Measurements from ENCODE around the gene ADARB2. TPM values are rescaled to one million over a fixed set of nuclear protein-coding genes. Genes with fewer than 3 reads are reported as not detected.

Gene ADARB2
- polyA plus RNA-seq, 1 of the 3 experiments (the other 2 are of a cell fraction), result not detected

- peaks cover 0 to 6% of the 10 kb centered on the region in 2 experiments; a peak in 1 of 4 replicates for H3K4me1 ChIP-seq (ENCODE audit: control insufficient read depth in 1 of 2, insufficient read depth in 2 of 2, low read depth in 1 of 2, low read length in 1 of 2)
- ChIA-PET CTCF (no interaction called here), POLR2A (no interaction called here)
- H3K9ac ChIP-seq, result no peak overlapping the region
- no peaks in the 10 kb centered on the region for H3K27me3 ChIP-seq (ENCODE audit: insufficient read depth)
- no peak overlapping the region for H3K4me2 ChIP-seq
- H3K9me2 ChIP-seq, result no peaks in the 10 kb centered on the region
- WGBS (ENCODE audit: low lambda C conversion rate), result 33% methylated on average over 7 of the region's 14 CpGs
- no peak overlapping the region for H2AFZ ChIP-seq (ENCODE audit: low read depth)
- TF ChIP-seq ELF1 (IDR thresholded peaks at IDR 0.05) (no peak), MAX (IDR thresholded peaks at IDR 0.05; ENCODE audit: low read depth) (no peak), GATA2 (CRISPR knock-in tag; IDR thresholded peaks at IDR 0.05) (no peak), MXI1 (IDR thresholded peaks at IDR 0.05; ENCODE audit: low read depth, low read length) (no peak), POLR2AphosphoS5 (IDR thresholded peaks at IDR 0.05; ENCODE audit: low read depth, low read length) (no peak), USF1 (IDR thresholded peaks at IDR 0.05; ENCODE audit: borderline replicate concordance, low read depth) (no peak), RCOR1 (IDR thresholded peaks at IDR 0.05; ENCODE audit: low read length) (no peak), GABPA (IDR thresholded peaks at IDR 0.05; ENCODE audit: low read depth) (no peak), SMC3 (IDR thresholded peaks at IDR 0.05; ENCODE audit: low read depth, low read length) (no peak), TAF1 (IDR thresholded peaks at IDR 0.05; ENCODE audit: borderline replicate concordance, low read depth, low read length) (no peak), FOXJ3 (CRISPR knock-in tag; IDR thresholded peaks at IDR 0.05) (no peak), CHD2 (IDR thresholded peaks at IDR 0.05; ENCODE audit: low read length, partially characterized antibody) (no peak)
- no peaks in the 10 kb centered on the region for H3K79me2 ChIP-seq (ENCODE audit: insufficient read depth)
- no peaks in the 10 kb centered on the region for H3K36me3 ChIP-seq (replicated peaks in 1 of 2; ENCODE audit: control insufficient read depth in 1 of 2, insufficient read depth in 2 of 2, low read length in 1 of 2)
- no peaks in the 10 kb centered on the region for H3K9me3 ChIP-seq
- no peak overlapping the region for H3K27ac ChIP-seq (ENCODE audit: low read depth in 2 of 2, low read length in 1 of 2)
- DNase-seq, result no peak
- H3F3A ChIP-seq (replicated peaks; ENCODE audit: insufficient read depth), result no peaks in the 10 kb centered on the region
- H4K20me1 ChIP-seq (ENCODE audit: insufficient read depth), result no peaks in the 10 kb centered on the region
- H3K4me3 ChIP-seq (ENCODE audit: low read depth in 2 of 2, low read length in 1 of 2), result no peak overlapping the region
Measured at GRCh38 chr10:1661859-1662437, 75.4 kb downstream of the ADARB2 start.

- Histone ChIP-seq H3K4me2 (no peak overlapping the region), H3K4me3 (ENCODE audit: low read depth in 2 of 2, low read length in 1 of 2) (no peak overlapping the region), H3K27ac (ENCODE audit: low read depth in 2 of 2, low read length in 1 of 2) (no peak overlapping the region), H3K27me3 (ENCODE audit: insufficient read depth) (no peaks in the 10 kb centered on the region), H2AFZ (ENCODE audit: low read depth) (no peak overlapping the region), H3F3A (replicated peaks; ENCODE audit: insufficient read depth) (no peaks in the 10 kb centered on the region), H3K79me2 (ENCODE audit: insufficient read depth) (no peaks in the 10 kb centered on the region), H3K4me1 (ENCODE audit: control insufficient read depth in 1 of 2, insufficient read depth in 2 of 2, low read depth in 1 of 2, low read length in 1 of 2) (peaks cover 0 to 6% of the 10 kb centered on the region in 2 experiments; a peak in 1 of 4 replicates), H3K9me2 (no peaks in the 10 kb centered on the region), H3K9ac (no peak overlapping the region), H4K20me1 (ENCODE audit: insufficient read depth) (no peaks in the 10 kb centered on the region), H3K9me3 (no peaks in the 10 kb centered on the region), H3K36me3 (replicated peaks in 1 of 2; ENCODE audit: control insufficient read depth in 1 of 2, insufficient read depth in 2 of 2, low read length in 1 of 2) (no peaks in the 10 kb centered on the region)
- POLR2A ChIA-PET, result no interaction called here
- 17% methylated on average over 1 of the region's 3 CpGs for WGBS (ENCODE audit: low lambda C conversion rate)
- CTCF ChIA-PET, result no interaction called here
- TF ChIP-seq FOXJ3 (CRISPR knock-in tag; IDR thresholded peaks at IDR 0.05), result no peak
- no peak for TF ChIP-seq REST (IDR thresholded peaks at IDR 0.05; ENCODE audit: low read depth, low read length)
- no peak for TF ChIP-seq TEAD4 (IDR thresholded peaks at IDR 0.05; ENCODE audit: borderline replicate concordance, insufficient read depth)
- TF ChIP-seq FOSL2 (IDR thresholded peaks at IDR 0.05; ENCODE audit: borderline replicate concordance, low read depth), result no peak
- TF ChIP-seq GATA2 (CRISPR knock-in tag; IDR thresholded peaks at IDR 0.05), result no peak
- TF ChIP-seq SMC3 (IDR thresholded peaks at IDR 0.05; ENCODE audit: low read depth, low read length), result no peak
- no peak for TF ChIP-seq NRF1 (IDR thresholded peaks at IDR 0.05; ENCODE audit: low read depth, low read length)
- TF ChIP-seq TCF12 (IDR thresholded peaks at IDR 0.05), result no peak
- no peak for DNase-seq
Measured at GRCh38 chr10:1661416-1661815, 75.9 kb downstream of the ADARB2 start.
